Suppressor macrophage treated with lipopolysaccharide for 4 hours (primary cell): ENCODE data around the gene NGEF.

Source experiments
- DNase-seq: peaks from one replicate; pipeline ENCODE4 v3.0.0-alpha.2; 2020

NGEF gene

GRCh38 chr2:232896111-232896510 is 116.9 kb downstream of the NGEF start:
- no peak for DNase-seq

GRCh38 chr2:232894746-232895145 is 118.3 kb downstream of the NGEF start:
- no peak for DNase-seq

- DNase-seq = no peak
These were observed 118.8 kb downstream of the NGEF start for GRCh38 chr2:232894251-232894650.

GRCh38 chr2:232893834-232894233 is 119.2 kb downstream of the NGEF start:
- no peak for DNase-seq

GRCh38 chr2:232892843-232893242 is 120.2 kb downstream of the NGEF start:
- DNase-seq = no peak

- no peak for DNase-seq
These were observed 120.8 kb downstream of the NGEF start for GRCh38 chr2:232892221-232892620.

- no peak for DNase-seq
These were observed 121.4 kb downstream of the NGEF start for GRCh38 chr2:232891621-232892071.

- DNase-seq = no peak
These were observed 122.0 kb downstream of the NGEF start for GRCh38 chr2:232890896-232891601.

- DNase-seq = no peak
These were observed 122.5 kb downstream of the NGEF start for GRCh38 chr2:232890536-232890895.

GRCh38 chr2:232889876-232890401 is 123.1 kb downstream of the NGEF start:
- no peak for DNase-seq

GRCh38 chr2:232888839-232889529 is 124.1 kb downstream of the NGEF start:
- no peak for DNase-seq

- no peak for DNase-seq
These were observed 124.8 kb downstream of the NGEF start for GRCh38 chr2:232888099-232888836.

GRCh38 chr2:232887171-232887850 is 125.7 kb downstream of the NGEF start:
- DNase-seq = no peak

- DNase-seq = no peak
These were observed 126.4 kb downstream of the NGEF start for GRCh38 chr2:232886632-232887031.

GRCh38 chr2:232886176-232886575 is 126.9 kb downstream of the NGEF start:
- no peak for DNase-seq

- DNase-seq = no peak
These were observed 127.6 kb downstream of the NGEF start for GRCh38 chr2:232885264-232885961.

- DNase-seq = no peak
These were observed 128.3 kb downstream of the NGEF start for GRCh38 chr2:232884549-232885263.

GRCh38 chr2:232884001-232884421 is 129.0 kb downstream of the NGEF start:
- no peak for DNase-seq

GRCh38 chr2:232883116-232883721 is 129.8 kb downstream of the NGEF start:
- no peak for DNase-seq

GRCh38 chr2:232882505-232883115 is 130.4 kb downstream of the NGEF start:
- DNase-seq = no peak

- DNase-seq = no peak
These were observed 131.0 kb downstream of the NGEF start for GRCh38 chr2:232882085-232882484.
